ENCODE results near the gene SLC35A1.

DNA sequence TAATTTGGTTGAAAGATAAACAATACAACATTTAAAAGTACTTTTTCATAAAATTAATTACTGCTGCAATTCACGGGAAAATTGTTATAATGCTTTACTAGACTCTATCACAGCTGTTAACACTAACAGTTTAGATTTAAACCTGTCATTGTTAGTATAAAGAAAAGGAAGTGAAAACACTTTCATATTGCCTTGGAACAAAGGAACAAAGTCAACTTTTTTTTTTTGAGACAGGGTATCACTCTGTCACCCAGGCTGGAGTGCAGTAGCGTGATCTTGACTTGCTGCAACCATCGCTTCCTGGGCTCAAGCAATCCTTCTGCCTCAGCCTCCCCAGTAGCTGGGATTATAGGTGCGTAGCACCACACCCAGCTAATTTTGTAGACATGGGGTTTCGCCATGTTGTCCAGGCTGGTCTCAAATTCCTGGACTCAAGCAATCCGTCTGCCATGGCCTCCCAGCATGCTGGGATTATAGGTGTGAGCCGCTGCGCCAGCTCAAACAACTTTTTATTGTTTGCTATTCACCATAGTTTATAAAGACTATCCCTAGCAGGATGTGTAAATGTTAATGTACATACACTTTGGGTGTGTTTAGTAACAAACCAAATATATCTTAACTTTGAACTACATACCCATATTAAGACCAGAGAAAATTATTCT lies 22.1 kb downstream of the SLC35A1 start:
- TF ChIP-seq, protein P1, sequence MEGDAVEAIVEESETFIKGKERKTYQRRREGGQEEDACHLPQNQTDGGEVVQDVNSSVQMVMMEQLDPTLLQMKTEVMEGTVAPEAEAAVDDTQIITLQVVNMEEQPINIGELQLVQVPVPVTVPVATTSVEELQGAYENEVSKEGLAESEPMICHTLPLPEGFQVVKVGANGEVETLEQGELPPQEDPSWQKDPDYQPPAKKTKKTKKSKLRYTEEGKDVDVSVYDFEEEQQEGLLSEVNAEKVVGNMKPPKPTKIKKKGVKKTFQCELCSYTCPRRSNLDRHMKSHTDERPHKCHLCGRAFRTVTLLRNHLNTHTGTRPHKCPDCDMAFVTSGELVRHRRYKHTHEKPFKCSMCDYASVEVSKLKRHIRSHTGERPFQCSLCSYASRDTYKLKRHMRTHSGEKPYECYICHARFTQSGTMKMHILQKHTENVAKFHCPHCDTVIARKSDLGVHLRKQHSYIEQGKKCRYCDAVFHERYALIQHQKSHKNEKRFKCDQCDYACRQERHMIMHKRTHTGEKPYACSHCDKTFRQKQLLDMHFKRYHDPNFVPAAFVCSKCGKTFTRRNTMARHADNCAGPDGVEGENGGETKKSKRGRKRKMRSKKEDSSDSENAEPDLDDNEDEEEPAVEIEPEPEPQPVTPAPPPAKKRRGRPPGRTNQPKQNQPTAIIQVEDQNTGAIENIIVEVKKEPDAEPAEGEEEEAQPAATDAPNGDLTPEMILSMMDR (IDR thresholded peaks at IDR 0.05; ENCODE audit: low read depth, low read length) = no peak
- TF ChIP-seq POLR2A (IDR thresholded peaks at IDR 0.05; ENCODE audit: extremely low read depth, insufficient read length) = no peak
- no peak for TF ChIP-seq MYC (IDR thresholded peaks at IDR 0.05; ENCODE audit: low read depth, low read length)
- TF ChIP-seq, protein P2, sequence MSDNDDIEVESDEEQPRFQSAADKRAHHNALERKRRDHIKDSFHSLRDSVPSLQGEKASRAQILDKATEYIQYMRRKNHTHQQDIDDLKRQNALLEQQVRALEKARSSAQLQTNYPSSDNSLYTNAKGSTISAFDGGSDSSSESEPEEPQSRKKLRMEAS (IDR thresholded peaks at IDR 0.05; ENCODE audit: low read depth, low read length) = no peak

Data from NB4 (cell line).